GM18520 (cell line): ENCODE data around the gene CCZ1B.
"Not testable (repeated sequence)": the region's sequence is repeated elsewhere in the genome, so short reads cannot be mapped to it uniquely, and the experiment has no call there.

Experiments
- ATAC-seq: cut with Tn5 transposase; IDR thresholded peaks from one replicate; pipeline ENCODE4 v1.9.1; 2021; ENCODE audit not compliant: unreplicated experiment

The CCZ1B gene

DNA sequence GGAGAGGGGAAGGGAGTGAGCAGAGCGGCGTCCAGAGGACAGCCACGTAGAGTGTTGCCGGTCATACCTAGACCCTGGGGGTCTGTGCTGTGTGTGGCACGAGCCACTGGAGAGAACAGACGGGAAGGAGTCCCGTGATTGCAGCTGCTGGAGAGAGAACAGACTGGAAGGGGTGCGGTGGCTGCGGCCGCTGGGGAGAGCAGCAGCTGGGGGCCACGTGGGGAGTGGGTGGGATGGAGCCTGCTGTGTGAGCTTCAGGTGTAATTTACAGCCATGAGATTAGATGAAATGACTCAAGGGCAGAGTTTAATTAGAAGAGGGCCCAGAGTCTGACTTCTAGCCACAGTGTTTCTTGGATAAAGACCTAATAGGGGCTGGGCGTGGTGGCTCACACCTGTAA lies 76.7 kb downstream of the CCZ1B start:
- not testable (repeated sequence) for ATAC-seq
